ENCODE results near the gene IL22.
A peak's percentile ranks its signal among the peaks of the same experiment; 100 is the strongest.

Gene IL22

GRCh38 chr12:68267892-68268396 lies 14.5 kb upstream of the IL22 start:
- DNase-seq = no peak
- in situ Hi-C loops (cut with MboI; ENCODE audit: low pct_unique_long_range_greater_than_20kb, low sequenced_read_pairs) = no loop called here

GRCh38 chr12:68264857-68265256 lies 11.5 kb upstream of the IL22 start:
- DNase-seq = no peak
- in situ Hi-C loops (cut with MboI; ENCODE audit: low pct_unique_long_range_greater_than_20kb, low sequenced_read_pairs) = no loop called here

GRCh38 chr12:68264158-68264855 lies 10.9 kb upstream of the IL22 start:
- in situ Hi-C loops (cut with MboI; ENCODE audit: low pct_unique_long_range_greater_than_20kb, low sequenced_read_pairs) = no loop called here
- DNase-seq = no peak

GRCh38 chr12:68263366-68263765 lies 10.0 kb upstream of the IL22 start:
- DNase-seq = no peak
- in situ Hi-C loops (cut with MboI; ENCODE audit: low pct_unique_long_range_greater_than_20kb, low sequenced_read_pairs) = no loop called here

- DNase-seq = no peak
- in situ Hi-C loops (cut with MboI; ENCODE audit: low pct_unique_long_range_greater_than_20kb, low sequenced_read_pairs) = no loop called here
Observed at GRCh38 chr12:68261896-68262295, 8.5 kb upstream of the IL22 start.

- DNase-seq = no peak
- in situ Hi-C loops (cut with MboI; ENCODE audit: low pct_unique_long_range_greater_than_20kb, low sequenced_read_pairs) = no loop called here
Observed at GRCh38 chr12:68260153-68260552, 6.7 kb upstream of the IL22 start.

- in situ Hi-C loops (cut with MboI; ENCODE audit: low pct_unique_long_range_greater_than_20kb, low sequenced_read_pairs) = no loop called here
- no peak for DNase-seq
Observed at GRCh38 chr12:68259318-68259940, 6.0 kb upstream of the IL22 start.

- no peak for DNase-seq
- in situ Hi-C loops (cut with MboI; ENCODE audit: low pct_unique_long_range_greater_than_20kb, low sequenced_read_pairs) = no loop called here
Observed at GRCh38 chr12:68252077-68252476, 1.3 kb downstream of the IL22 start.

- in situ Hi-C loops (cut with MboI; ENCODE audit: low pct_unique_long_range_greater_than_20kb, low sequenced_read_pairs) = no loop called here
- no peak for DNase-seq
Observed at GRCh38 chr12:68250454-68250853, 3.0 kb downstream of the IL22 start.

GRCh38 chr12:68247785-68248184 lies 5.6 kb downstream of the IL22 start:
- no peak for DNase-seq
- in situ Hi-C loops (cut with MboI; ENCODE audit: low pct_unique_long_range_greater_than_20kb, low sequenced_read_pairs) = no loop called here

- in situ Hi-C loops (cut with MboI; ENCODE audit: low pct_unique_long_range_greater_than_20kb, low sequenced_read_pairs) = no loop called here
Observed at GRCh38 chr12:68246350-68246749, 7.1 kb downstream of the IL22 start.

GRCh38 chr12:68245180-68246021 lies 8.0 kb downstream of the IL22 start:
- DNase-seq = no peak
- in situ Hi-C loops (cut with MboI; ENCODE audit: low pct_unique_long_range_greater_than_20kb, low sequenced_read_pairs) = no loop called here

More at GRCh38 chr12:68246350-68246749, 7.1 kb downstream of the IL22 start:
- no peak for DNase-seq

GRCh38 chr12:68242777-68243176 lies 10.6 kb downstream of the IL22 start:
- in situ Hi-C loops (cut with MboI; ENCODE audit: low pct_unique_long_range_greater_than_20kb, low sequenced_read_pairs) = no loop called here
- DNase-seq = no peak

- no peak for DNase-seq
- in situ Hi-C loops (cut with MboI; ENCODE audit: low pct_unique_long_range_greater_than_20kb, low sequenced_read_pairs) = no loop called here
Observed at GRCh38 chr12:68240975-68241374, 12.4 kb downstream of the IL22 start.

- in situ Hi-C loops (cut with MboI; ENCODE audit: low pct_unique_long_range_greater_than_20kb, low sequenced_read_pairs) = no loop called here
- no peak for DNase-seq
Observed at GRCh38 chr12:68240079-68240478, 13.3 kb downstream of the IL22 start.

GRCh38 chr12:68239309-68239982 lies 14.0 kb downstream of the IL22 start:
- in situ Hi-C loops (cut with MboI; ENCODE audit: low pct_unique_long_range_greater_than_20kb, low sequenced_read_pairs) = no loop called here
- DNase-seq = no peak

GRCh38 chr12:68237619-68238018 lies 15.8 kb downstream of the IL22 start:
- in situ Hi-C loops (cut with MboI; ENCODE audit: low pct_unique_long_range_greater_than_20kb, low sequenced_read_pairs) = no loop called here
- DNase-seq = no peak

- in situ Hi-C loops (cut with MboI; ENCODE audit: low pct_unique_long_range_greater_than_20kb, low sequenced_read_pairs) = no loop called here
- DNase-seq = peak; percentile 8
Observed at GRCh38 chr12:68237078-68237477, 16.3 kb downstream of the IL22 start.

- DNase-seq = peak; percentile 36
- in situ Hi-C loops (cut with MboI; ENCODE audit: low pct_unique_long_range_greater_than_20kb, low sequenced_read_pairs) = no loop called here
Observed at GRCh38 chr12:68236421-68237059, 16.9 kb downstream of the IL22 start.

Measured in KBM-7 (cell line).